ENCODE data around the gene LRMDA. TPM values are rescaled to one million over a fixed set of nuclear protein-coding genes. Genes with fewer than 3 reads are reported as not detected.

LRMDA gene
- polyA plus RNA-seq, 2 of the 4 experiments (the other 2 are of a cell fraction), result 4.6 to 5.2 TPM

GRCh38 chr10:75512203-75512933, 80.9 kb downstream of the LRMDA start:
- Histone ChIP-seq H3K4me1 (peaks cover 18% of the 10 kb centered on the region; the same call in 1 of the 3 replicates), H3K27ac (no peak overlapping the region), H3K9me3 (peaks cover 8% of the 10 kb centered on the region), H3K4me2 (no peak overlapping the region), H3K4me3 (no peak overlapping the region)
- no peak for TF ChIP-seq HOXA7 (CRISPR knock-in tag; IDR thresholded peaks at IDR 0.05)
- TF ChIP-seq CEBPB (IDR thresholded peaks at IDR 0.05), result no peak
- TF ChIP-seq E2F6 (IDR thresholded peaks at IDR 0.05; ENCODE audit: borderline replicate concordance, low read depth), result no peak
- TF ChIP-seq EHMT2 (IDR thresholded peaks at IDR 0.05; ENCODE audit: low read depth), result no peak
- TF ChIP-seq MAFK (IDR thresholded peaks at IDR 0.05; ENCODE audit: partially characterized antibody), result no peak
- no peak for TF ChIP-seq HMGXB4 (CRISPR knock-in tag; IDR thresholded peaks at IDR 0.05; ENCODE audit: borderline replicate concordance)
- no peak for TF ChIP-seq TP53 (CRISPR knock-in tag; IDR thresholded peaks at IDR 0.05)
- TF ChIP-seq HEYL (CRISPR knock-in tag; IDR thresholded peaks at IDR 0.05), result no peak
- no peak for TF ChIP-seq REST (IDR thresholded peaks at IDR 0.05)
- FAIRE-seq, result no peak
- WGBS (ENCODE audit: missing lambda C conversion rate), result 59% methylated on average over 8 of the region's 8 CpGs
- no peak for ATAC-seq
- DNase-seq (ENCODE audit: low read depth in 1 of 2, low spot score in 1 of 2), result no peak
- POLR2A ChIA-PET, result interaction anchor here (0.6 to 1.0 kb wide), 2 partner anchors 111 to 791 kb away, joined by 3 read pairs; partner anchors contain the start of gene ZNF503
- CTCF ChIA-PET, result interaction anchor here (0.9 kb wide), 1 partner anchor 11 kb away, joined by 3 read pairs; no protein-coding TSS in a partner anchor

- CTCF ChIA-PET, result no interaction called here
- TF ChIP-seq MAFK (IDR thresholded peaks at IDR 0.05; ENCODE audit: partially characterized antibody), result no peak
- no peak for TF ChIP-seq RFX5 (IDR thresholded peaks at IDR 0.05)
- no peak for TF ChIP-seq ZNF302 (CRISPR knock-in tag; IDR thresholded peaks at IDR 0.05)
- TF ChIP-seq SREBF2 (IDR thresholded peaks at IDR 0.05), result no peak
- TF ChIP-seq RAD21 (conservative IDR thresholded peaks at IDR 0.05 in 1 of 2, IDR thresholded peaks at IDR 0.05 in 1 of 2), result no peak
- no peak for TF ChIP-seq RCOR1 (IDR thresholded peaks at IDR 0.05; ENCODE audit: low read depth, low read length)
- no peak for TF ChIP-seq GATA3 (IDR thresholded peaks at IDR 0.05; ENCODE audit: borderline replicate concordance)
- TF ChIP-seq HOXA7 (CRISPR knock-in tag; IDR thresholded peaks at IDR 0.05), result no peak
- TF ChIP-seq EP300 (IDR thresholded peaks at IDR 0.05), result no peak
- TF ChIP-seq CHD2 (IDR thresholded peaks at IDR 0.05; ENCODE audit: low read length, partially characterized antibody), result no peak
- TF ChIP-seq TFCP2L1 (CRISPR knock-in tag; IDR thresholded peaks at IDR 0.05), result no peak
- no peak for TF ChIP-seq HOXB5 (CRISPR knock-in tag; IDR thresholded peaks at IDR 0.05)
- TF ChIP-seq PBX3 (IDR thresholded peaks at IDR 0.05), result no peak
- no peak for TF ChIP-seq REST (IDR thresholded peaks at IDR 0.05)
- TF ChIP-seq ELK1 (IDR thresholded peaks at IDR 0.05; ENCODE audit: low read depth, low read length), result no peak
- no peak for TF ChIP-seq NPAS2 (CRISPR knock-in tag; IDR thresholded peaks at IDR 0.05; ENCODE audit: borderline replicate concordance)
- FAIRE-seq (no peak), DNase-seq (ENCODE audit: low read depth in 1 of 2, low spot score in 1 of 2) (no peak), ATAC-seq (no peak)
- H3K4me1 ChIP-seq, result peaks cover 8% of the 10 kb centered on the region; the same call in 1 of the 3 replicates
- H3K9me3 ChIP-seq, result peaks cover 8% of the 10 kb centered on the region
- H3K4me2 ChIP-seq, result no peak overlapping the region
- H3K4me3 ChIP-seq, result no peak overlapping the region
- 58% methylated on average over 8 of the region's 8 CpGs for WGBS (ENCODE audit: missing lambda C conversion rate)
- H3K27ac ChIP-seq, result no peak overlapping the region
- POLR2A ChIA-PET, result no interaction called here
Measured at GRCh38 chr10:75513292-75513885, 82.0 kb downstream of the LRMDA start.

Data from A549 (cell line).